ENCODE measurements around the gene EXOSC1. TPM values are rescaled to one million over a fixed set of nuclear protein-coding genes. Genes with fewer than 3 reads are reported as not detected.
A peak's percentile ranks its signal among the peaks of the same experiment; 100 is the strongest.

Gene EXOSC1
- total RNA-seq, 1 donor from 2014 or later, result 43.2 TPM

DNA sequence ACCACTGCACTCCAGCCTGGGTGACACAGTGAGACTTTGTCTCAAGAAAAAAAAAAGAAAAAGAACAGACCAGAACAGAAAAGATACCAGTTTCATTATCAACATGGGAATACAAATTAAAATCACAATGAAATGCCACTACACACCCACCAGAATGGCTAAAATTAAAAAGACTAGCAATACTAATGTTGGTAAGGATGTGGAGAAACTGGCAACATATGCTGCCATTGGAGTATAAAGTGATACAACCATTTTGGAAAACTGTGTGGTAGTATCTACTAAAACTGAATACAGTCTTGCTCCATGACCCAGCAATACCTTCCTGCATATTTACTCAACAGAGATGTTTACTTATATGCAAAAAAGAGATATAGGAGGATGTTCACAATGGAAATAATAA is 41.8 kb downstream of the EXOSC1 start:
- no peak for TF ChIP-seq CTCF (IDR thresholded peaks at IDR 0.05; ENCODE audit: insufficient read depth, low read length, poor library complexity, severe bottlenecking)
- no peaks in the 10 kb centered on the region for H3K27me3 ChIP-seq (ENCODE audit: control insufficient read depth, insufficient read depth, low read length)

GRCh38 chr10:97401455-97401919 is 44.3 kb downstream of the EXOSC1 start:
- H3K36me3 ChIP-seq (ENCODE audit: control insufficient read depth, insufficient read depth, low read length), result no peaks in the 10 kb centered on the region
- peak overlapping the region; percentile 85 for H3K4me3 ChIP-seq (ENCODE audit: low read depth, low read length)
- TF ChIP-seq CTCF (IDR thresholded peaks at IDR 0.05; ENCODE audit: insufficient read depth, low read length, poor library complexity, severe bottlenecking), result no peak
- DNase-seq (ENCODE audit: low read depth), result no peak
- H3K27me3 ChIP-seq (ENCODE audit: control insufficient read depth, insufficient read depth, low read length), result no peaks in the 10 kb centered on the region

More for the DNA sequence above, 41.8 kb downstream of the EXOSC1 start:
- no peak for DNase-seq (ENCODE audit: low read depth)
- Histone ChIP-seq H3K36me3 (ENCODE audit: control insufficient read depth, insufficient read depth, low read length) (no peaks in the 10 kb centered on the region), H3K4me3 (ENCODE audit: low read depth, low read length) (no peak overlapping the region)

DNA sequence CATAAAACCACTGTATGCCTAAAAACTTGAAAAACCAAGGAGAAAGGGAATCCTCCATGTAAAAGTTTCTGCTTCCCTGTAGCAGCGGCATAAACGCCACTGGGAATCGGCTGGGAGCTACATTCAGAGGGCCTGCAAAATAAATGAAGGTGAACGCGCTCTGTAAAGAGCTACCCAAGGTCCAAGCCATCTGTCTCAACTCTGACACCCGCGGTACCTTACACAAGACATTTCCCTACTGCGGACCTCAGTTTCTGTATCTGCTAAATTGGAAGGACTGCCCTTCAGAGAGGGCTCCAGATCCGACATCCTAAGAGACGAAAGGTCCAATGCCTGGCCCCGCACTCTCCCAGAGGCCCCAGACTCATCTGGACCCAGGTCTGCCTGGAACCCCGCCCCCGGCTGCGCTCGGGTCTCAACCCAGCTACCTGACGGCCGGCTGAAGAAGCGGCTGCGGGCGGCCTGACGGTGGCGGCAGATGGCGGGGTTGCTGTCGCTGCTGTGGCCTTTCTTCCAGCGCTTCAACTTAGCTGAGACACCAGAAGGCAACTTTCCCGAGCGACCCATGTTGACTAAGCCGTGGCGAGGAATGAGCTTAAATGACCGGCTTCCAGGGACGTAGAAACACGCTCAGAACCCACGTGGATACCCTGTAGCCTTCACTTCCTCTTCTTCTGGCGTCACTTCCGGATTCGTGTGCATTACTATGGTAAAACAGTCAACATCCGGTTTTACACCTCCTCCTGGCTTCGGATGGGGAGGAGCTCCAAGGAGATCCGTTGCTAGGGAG is 44.9 kb downstream of the EXOSC1 start, which contains the start of gene RRP12:
Gene RRP12, minus strand, starts transcription at position 676 of the 790 bp plus-strand sequence. Its CDS starts 109 bp downstream, at position 567.
- no peak for TF ChIP-seq CTCF (IDR thresholded peaks at IDR 0.05; ENCODE audit: insufficient read depth, low read length, poor library complexity, severe bottlenecking)
- peaks cover 1% of the 10 kb centered on the region for H3K36me3 ChIP-seq (ENCODE audit: control insufficient read depth, insufficient read depth, low read length)
- H3K27me3 ChIP-seq (ENCODE audit: control insufficient read depth, insufficient read depth, low read length), result no peaks in the 10 kb centered on the region
- DNase-seq (ENCODE audit: low read depth), result peak; percentile 97
- peak within 1 kb of the TSS; percentile 85 for H3K4me3 ChIP-seq (ENCODE audit: low read depth, low read length)

GRCh38 chr10:97399843-97400545 is 45.8 kb downstream of the EXOSC1 start:
- DNase-seq (ENCODE audit: low read depth), result no peak
- TF ChIP-seq CTCF (IDR thresholded peaks at IDR 0.05; ENCODE audit: insufficient read depth, low read length, poor library complexity, severe bottlenecking), result no peak
- Histone ChIP-seq H3K36me3 (ENCODE audit: control insufficient read depth, insufficient read depth, low read length) (peaks cover 1% of the 10 kb centered on the region), H3K27me3 (ENCODE audit: control insufficient read depth, insufficient read depth, low read length) (no peaks in the 10 kb centered on the region), H3K4me3 (ENCODE audit: low read depth, low read length) (peak overlapping the region; percentile 85)

GRCh38 chr10:97396056-97396455 is 49.8 kb downstream of the EXOSC1 start:
- Histone ChIP-seq H3K36me3 (ENCODE audit: control insufficient read depth, insufficient read depth, low read length) (peaks cover 1% of the 10 kb centered on the region), H3K4me3 (ENCODE audit: low read depth, low read length) (no peak overlapping the region), H3K27me3 (ENCODE audit: control insufficient read depth, insufficient read depth, low read length) (no peaks in the 10 kb centered on the region)
- DNase-seq (ENCODE audit: low read depth), result no peak
- no peak for TF ChIP-seq CTCF (IDR thresholded peaks at IDR 0.05; ENCODE audit: insufficient read depth, low read length, poor library complexity, severe bottlenecking)

Measured in kidney epithelial cell (primary cell).